GM19351 (cell line): ENCODE data around the gene AHRR.
"Not testable (repeated sequence)": the region's sequence is repeated elsewhere in the genome, so short reads cannot be mapped to it uniquely, and the experiment has no call there.

Source experiments
- ATAC-seq: cut with Tn5 transposase; IDR thresholded peaks from one replicate; pipeline ENCODE4 v1.9.1; 2021; ENCODE audit warnings: mild to moderate bottlenecking, moderate library complexity; ENCODE audit not compliant: unreplicated experiment

AHRR gene

GRCh38 chr5:407051-407450 is 85.5 kb downstream of the AHRR start:
- no peak for ATAC-seq

DNA sequence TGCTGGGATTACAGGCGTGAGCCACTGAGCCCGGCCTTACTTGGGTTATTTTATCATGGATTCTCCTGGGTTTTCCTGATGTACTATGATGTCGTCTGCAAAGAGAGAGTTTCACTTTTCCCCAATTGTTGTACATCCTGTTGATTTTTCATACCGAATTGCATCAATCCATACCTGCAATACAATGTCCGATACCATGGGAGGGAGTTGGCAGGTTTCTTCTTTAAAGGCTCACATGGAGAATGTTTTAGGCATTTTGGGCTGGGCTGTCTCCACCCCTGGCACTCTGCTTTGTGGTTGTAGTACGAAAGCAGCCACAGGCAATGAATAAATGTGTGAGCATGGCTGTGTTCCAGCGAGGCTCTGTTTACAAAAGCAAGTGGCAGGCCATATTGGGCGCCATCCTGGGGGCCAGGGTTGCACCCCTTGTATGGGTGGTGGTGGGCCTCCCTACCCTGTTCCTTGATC is 86.3 kb downstream of the AHRR start:
- no peak for ATAC-seq

DNA sequence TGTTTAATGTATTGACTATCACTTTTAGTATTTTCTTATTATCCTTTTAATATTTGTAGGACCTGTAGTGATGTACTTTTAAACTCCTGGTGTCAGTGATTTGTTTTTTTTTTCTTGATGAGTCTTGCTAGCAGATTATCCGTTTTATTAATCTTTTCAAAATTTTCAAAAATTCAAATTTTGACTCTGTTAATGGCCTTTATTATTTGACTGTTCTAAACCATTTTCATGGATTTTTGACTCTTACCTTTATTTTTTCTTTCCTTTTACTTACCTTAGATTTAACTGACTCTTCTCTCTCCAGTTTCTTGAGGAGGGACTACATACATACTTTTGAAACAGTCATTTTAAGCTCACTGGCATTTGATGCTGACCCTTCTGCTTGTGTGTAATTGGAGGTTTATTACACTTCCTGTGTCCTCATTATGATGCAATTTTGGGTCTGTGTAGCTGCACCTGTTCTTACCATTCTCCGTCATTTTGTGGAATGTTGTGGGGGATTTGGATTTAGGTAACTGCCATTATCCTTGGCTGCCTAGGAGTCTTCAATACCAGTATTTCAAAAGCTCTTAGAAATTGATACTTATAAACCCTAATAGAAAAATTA is 89.5 kb downstream of the AHRR start:
- no peak for ATAC-seq

DNA sequence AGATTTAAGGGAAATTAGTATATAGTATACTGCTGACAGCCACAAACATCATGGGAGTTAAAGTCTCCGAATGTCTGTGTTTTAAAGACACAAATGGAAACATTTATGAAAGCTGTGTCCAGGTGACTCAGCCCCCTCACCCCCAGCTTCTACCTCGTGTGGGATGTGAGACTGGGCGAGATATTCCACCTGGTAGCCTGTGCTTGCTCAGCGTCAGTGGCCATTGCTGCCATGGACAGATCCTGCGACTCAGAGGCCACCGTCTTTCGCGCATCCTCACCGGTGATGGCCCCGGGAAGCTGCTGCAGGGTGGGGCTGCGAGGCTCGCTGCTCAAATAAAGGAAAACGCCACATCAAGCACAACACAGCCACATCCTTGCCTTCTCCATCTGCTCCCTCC is 90.2 kb downstream of the AHRR start:
- no peak for ATAC-seq

- not testable (repeated sequence) for ATAC-seq
These were observed 93.7 kb downstream of the AHRR start for GRCh38 chr5:414991-415927.

DNA sequence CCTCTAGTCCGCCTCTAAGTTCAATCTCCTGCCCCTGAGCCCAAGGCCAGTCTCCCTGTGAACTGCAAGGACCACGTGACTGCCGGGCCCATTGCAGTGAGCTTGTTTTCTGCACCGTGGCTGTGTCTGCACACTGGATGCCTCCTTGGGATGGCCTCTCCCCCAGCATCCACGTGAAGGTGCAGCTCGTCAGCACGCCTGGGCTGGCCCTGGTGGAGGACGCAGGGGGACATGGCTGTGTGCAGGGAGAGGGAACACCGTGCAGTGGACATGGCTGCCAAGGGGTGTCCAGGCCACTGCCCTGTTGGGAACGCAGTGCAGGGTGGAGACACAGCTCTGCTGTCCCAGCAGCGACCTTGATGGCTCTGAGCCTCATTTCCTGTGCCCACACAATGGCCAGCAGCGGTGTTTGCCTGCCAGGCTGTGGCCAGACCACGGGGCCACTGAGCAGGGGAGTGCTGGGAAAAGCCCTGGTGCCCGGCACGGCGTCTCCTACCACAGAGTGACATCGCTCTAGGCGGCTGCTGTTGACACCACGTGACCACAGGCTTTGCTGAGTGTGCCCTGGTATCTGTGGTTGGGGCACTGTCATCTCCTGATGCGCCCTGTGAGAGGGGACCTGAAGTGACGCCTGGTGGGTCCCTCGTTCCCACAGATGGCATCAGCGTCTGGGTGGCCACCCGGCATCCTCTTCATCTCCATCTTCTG is 94.6 kb downstream of the AHRR start:
- no peak for ATAC-seq

DNA sequence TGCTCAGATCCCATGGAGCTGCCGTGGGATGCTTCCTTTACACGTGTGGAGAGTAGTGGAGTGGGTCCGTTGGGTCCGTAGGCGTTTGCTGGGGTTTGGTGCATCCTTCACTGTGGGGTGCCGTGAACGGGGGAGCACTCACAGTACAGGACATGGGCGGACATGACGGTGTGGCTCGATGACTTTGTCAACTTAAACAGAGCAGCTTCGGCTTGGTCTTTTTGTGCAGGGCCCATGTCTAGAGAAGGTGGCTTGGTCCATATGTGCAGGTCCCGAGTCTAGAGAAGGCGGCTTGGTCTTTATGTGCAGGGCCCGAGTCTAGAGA is 95.1 kb downstream of the AHRR start:
- no peak for ATAC-seq

DNA sequence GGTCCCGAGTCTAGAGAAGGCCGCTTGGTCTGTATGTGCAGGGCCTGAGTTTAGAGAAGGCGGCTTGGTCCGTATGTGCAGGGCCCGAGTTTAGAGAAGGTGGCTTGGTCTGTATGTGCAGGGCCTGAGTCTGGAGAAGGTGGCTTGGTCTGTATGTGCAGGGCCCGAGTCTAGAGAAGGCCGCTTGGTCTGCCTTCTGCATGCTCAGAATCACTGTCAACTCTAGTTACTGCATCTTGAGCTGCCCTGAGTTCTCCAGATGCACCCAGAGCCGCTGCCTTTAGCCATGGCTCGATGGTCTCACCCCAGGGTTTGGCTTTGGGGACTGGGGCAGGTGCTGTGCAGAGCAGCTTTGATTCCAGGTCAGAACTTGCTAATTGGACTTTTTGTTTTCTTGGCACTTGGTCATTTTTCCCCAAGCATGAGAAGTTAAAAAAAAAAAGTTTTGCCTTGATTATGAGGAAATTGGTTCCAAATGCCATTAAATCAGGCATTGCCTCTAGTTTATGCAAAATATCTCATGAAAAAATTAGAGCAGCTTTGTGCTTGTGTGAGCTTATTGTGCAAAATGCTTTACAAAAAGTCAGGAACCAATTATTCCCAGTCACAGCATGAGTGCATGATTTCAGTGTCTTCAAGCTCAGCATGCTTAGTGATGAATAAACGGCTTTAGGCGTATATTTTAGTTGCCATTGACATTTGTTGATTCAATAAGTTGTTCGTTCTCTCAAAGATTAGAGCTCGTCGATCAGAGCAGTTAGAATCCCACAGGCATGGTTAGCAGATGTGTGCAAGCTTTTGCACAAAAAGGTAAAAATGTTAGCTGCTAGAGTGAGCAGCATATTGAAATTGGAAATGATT is 96.0 kb downstream of the AHRR start:
- ATAC-seq: no peak

DNA sequence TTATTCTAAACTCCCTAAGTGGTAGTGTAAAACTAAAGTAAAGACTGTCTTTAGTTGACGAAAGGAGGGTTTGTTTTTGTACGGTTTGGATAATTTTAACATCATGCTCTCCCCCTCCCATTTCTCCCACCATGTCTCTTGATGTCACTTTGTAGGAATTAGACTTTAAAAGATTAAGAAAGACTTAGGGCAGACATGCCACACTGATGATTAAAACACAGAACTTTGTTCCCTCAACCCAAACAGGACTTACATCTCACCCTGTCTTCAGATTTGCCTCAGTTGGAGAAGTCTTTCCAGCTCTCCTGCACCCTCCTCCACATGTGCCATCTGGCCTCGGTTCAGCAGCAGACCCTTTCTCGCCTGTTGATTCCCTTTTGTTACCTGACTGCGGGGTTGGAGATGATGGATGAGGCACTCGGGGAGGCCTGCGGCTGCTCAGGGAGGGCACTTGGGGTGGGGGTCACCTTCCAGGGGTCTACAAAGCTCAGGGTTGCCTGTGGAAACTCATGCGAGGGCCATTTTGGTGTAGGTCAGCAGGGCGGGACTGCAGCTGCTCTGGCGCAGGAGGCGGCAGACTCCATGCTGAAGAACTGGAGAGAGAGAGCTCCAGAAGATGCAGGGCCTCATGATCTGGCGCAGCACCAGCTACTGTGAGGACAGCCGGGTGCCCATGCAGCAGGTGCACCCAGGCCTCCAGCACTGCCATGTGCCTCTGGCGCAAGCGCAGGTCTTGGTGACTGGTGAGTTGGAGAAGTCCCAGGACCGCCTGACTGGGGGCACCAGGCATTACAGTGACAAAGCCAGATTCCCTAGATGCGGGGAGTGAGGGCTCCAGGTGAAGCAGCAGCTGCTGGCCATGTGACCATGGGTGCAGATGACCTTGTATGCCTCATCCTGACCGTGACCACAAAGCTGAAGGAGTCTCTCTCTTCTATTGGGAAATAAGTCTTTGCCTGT is 96.9 kb downstream of the AHRR start:
- ATAC-seq: no peak

- no peak for ATAC-seq
These were observed 98.5 kb downstream of the AHRR start for GRCh38 chr5:419970-420369.

- ATAC-seq: no peak
These were observed 99.2 kb downstream of the AHRR start for GRCh38 chr5:420632-421286.

DNA sequence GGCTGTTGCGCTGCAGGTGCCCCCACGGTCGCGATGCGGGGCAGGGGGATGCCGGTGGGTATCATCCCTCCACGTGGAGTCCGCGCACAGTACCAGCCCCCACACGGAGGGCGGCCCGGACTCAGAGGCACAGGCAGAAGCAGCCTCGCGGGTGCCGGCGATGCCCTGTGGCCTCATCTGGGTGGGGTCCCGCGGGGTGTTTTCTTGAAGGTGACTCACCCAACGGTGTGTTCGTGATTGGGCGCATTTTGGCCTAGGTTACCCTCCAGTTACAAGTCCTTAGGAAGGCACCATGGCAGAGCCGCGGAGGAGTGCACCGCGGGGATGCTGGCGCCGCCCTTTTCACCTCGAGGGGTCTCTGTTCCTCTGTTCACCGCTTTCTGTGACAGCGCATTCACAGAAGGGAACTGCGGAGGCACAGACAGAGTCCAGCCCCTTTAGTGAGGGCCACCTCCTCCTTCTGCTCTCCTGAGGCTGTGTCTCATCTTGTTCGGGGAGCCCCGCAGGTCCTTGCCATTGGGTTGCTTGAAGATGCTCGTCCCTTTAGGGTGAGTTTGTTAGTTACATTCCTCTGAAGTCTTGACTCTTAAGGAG is 99.9 kb downstream of the AHRR start:
- no peak for ATAC-seq

DNA sequence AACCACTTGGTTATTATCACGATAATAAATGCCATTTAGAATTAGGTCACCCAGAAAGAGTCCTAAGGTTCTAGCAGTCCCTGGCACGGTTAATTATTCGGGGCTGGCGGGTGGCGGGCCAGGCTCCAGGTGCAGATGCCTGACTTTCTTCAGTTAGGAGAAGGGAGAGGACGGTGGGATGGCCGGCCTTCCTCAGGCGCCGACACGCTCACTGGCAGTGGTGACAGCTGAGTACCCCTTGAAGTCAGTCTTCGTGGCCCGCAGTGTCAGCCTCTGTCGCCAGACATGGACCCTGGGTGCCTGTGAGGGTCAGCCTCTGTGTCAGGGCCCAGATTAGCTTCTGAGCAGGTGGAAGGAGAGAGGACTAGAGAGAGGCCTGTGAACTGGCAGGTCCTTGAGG is 100.4 kb downstream of the AHRR start:
- ATAC-seq: no peak

GRCh38 chr5:422323-423232 is 101.1 kb downstream of the AHRR start:
- no peak for ATAC-seq

DNA sequence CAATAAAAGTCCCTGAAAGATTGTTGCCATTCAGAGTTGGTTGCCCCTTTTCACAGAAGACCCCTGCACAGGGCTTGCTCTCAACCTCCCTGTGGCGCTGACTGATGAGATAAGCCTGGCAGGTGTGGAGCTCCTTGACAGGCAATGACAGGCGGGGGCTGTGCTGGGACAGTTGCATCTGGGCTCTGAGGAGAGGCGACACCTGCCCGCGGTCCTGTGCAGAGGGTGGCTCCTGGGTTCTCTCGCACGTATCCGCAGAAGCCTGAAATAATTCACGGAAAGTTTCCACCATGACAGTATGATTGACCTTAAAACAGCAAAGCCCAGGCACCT is 101.7 kb downstream of the AHRR start:
- no peak for ATAC-seq

- no peak for ATAC-seq
These were observed 102.2 kb downstream of the AHRR start for GRCh38 chr5:423626-424261.

- peak; percentile 93 for ATAC-seq
These were observed 103.0 kb downstream of the AHRR start for GRCh38 chr5:424301-425110.
